BJ (cell line): ENCODE measurements around the gene DPP7. TPM values are rescaled to one million over a fixed set of nuclear protein-coding genes. Genes with fewer than 3 reads are reported as not detected.

ENCODE experiments used
- CTCF ChIA-PET: fragments of 350-600 bp; formaldehyde crosslinking; extraction: SDS; loops from one replicate; lab custom pipeline; 2021; ENCODE audit warnings: antibody characterized with exemption, inconsistent platforms; lab: Yijun Ruan, JAX
- POLR2A ChIA-PET: fragments of 300-600 bp; sonication (Branson Sonifier 250); formaldehyde crosslinking; extraction: SDS; loops from one replicate; lab custom pipeline; 2021; ENCODE audit warnings: antibody characterized with exemption; lab: Charles Lee
- DNase-seq: peaks from one replicate; pipeline ENCODE4 v3.0.0-alpha.2; 2011; ENCODE audit warnings: low read depth
- H3K27me3 ChIP-seq: 2 replicates; pipeline ENCODE4 v1.6.0; 2011; ENCODE audit warnings: low read length; ENCODE audit not compliant: control insufficient read depth, insufficient read depth
- H3K36me3 ChIP-seq: 2 replicates; pipeline ENCODE4 v1.5.1; 2011; ENCODE audit warnings: low read length; ENCODE audit not compliant: control insufficient read depth, insufficient read depth
- H3K4me3 ChIP-seq: 2 replicates; pipeline ENCODE4 v1.5.1; 2011; ENCODE audit warnings: low read depth, mild to moderate bottlenecking, control low read depth, low read length
- polyA plus RNA-seq: library from polyadenylated mRNA; depleted of rRNA; stranded (reverse); fragments of >200 nt; gene quantifications from 2 replicates; pipeline ENCODE4 v1.2.3, GENCODE V29; 2011
- TF ChIP-seq, protein P1 (sequence below): IDR thresholded peaks from 2 replicates; pipeline ENCODE4 v1.5.1; 2011; ENCODE audit warnings: low read depth, mild to moderate bottlenecking, control low read depth, inconsistent platforms, low read length, moderate library complexity; ENCODE audit not compliant: insufficient read depth

Gene DPP7
- polyA plus RNA-seq, 1 experiment: 94.4 TPM

DNA sequence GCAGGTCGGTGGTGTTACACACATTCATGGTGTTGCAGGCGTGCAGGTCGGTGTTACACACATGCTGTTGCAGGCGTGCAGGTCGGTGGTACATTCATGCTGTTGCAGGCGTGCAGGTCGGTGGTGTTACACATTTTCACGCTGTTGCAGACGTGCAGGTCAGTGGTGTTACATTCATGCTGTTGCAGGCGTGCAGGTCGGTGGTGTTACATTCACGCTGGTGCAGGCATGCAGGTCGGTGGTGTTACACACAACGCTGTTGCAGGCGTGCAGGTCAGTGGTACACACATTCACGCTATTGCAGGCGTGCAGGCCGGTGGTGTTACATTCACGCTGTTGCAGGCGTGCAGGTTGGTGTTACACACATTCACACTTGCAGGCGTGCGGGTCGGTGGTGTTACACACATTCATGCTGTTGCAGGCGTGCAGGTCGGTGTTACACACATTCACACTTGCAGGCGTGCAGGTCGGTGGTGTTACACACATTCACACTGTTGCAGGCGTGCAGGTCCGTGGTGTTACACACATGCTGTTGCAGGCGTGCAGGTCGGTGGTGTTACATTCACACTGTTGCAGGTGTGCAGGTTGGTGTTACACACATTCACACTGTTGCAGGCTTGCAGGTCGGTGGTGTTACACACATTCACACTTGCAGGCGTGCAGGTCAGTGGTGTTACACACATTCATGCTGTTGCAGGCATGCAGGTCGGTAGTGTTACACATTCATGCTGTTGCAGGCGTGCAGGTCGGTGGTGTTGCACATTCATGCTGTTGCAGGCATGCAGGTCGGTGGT is 11.1 kb downstream of the DPP7 start:
- ChIA-PET CTCF (no interaction called here), POLR2A (no interaction called here)
- DNase-seq: no peak
- Histone ChIP-seq H3K36me3 (peaks cover 56% of the 10 kb centered on the region), H3K27me3 (no peaks in the 10 kb centered on the region), H3K4me3 (no peak overlapping the region)
- TF ChIP-seq, protein P1, sequence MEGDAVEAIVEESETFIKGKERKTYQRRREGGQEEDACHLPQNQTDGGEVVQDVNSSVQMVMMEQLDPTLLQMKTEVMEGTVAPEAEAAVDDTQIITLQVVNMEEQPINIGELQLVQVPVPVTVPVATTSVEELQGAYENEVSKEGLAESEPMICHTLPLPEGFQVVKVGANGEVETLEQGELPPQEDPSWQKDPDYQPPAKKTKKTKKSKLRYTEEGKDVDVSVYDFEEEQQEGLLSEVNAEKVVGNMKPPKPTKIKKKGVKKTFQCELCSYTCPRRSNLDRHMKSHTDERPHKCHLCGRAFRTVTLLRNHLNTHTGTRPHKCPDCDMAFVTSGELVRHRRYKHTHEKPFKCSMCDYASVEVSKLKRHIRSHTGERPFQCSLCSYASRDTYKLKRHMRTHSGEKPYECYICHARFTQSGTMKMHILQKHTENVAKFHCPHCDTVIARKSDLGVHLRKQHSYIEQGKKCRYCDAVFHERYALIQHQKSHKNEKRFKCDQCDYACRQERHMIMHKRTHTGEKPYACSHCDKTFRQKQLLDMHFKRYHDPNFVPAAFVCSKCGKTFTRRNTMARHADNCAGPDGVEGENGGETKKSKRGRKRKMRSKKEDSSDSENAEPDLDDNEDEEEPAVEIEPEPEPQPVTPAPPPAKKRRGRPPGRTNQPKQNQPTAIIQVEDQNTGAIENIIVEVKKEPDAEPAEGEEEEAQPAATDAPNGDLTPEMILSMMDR: no peak

DNA sequence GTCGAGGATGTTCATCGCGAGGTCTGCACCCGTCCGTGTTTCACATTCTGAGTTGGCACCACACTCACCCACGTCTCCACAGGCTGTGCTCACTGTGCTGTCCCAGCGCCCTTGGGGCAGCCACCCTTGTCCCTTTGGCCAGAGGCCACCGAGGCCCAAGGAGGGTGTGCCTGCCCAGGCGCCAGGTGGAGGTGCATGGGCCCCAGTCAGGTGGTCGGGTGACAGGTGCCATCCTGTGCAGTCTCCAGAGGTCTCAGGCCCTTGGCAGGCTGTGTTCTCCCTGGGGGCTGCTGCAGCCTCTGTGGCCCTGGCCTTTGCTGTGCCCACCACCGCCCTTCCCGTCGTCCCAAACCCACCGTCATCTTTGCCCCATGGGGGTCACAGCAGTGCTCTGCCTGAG is 15.3 kb downstream of the DPP7 start:
- Histone ChIP-seq H3K36me3 (peaks cover 56% of the 10 kb centered on the region), H3K27me3 (no peaks in the 10 kb centered on the region), H3K4me3 (no peak overlapping the region)
- ChIA-PET POLR2A (no interaction called here), CTCF (no interaction called here)
- no peak for DNase-seq
- TF ChIP-seq, protein P1: no peak

DNA sequence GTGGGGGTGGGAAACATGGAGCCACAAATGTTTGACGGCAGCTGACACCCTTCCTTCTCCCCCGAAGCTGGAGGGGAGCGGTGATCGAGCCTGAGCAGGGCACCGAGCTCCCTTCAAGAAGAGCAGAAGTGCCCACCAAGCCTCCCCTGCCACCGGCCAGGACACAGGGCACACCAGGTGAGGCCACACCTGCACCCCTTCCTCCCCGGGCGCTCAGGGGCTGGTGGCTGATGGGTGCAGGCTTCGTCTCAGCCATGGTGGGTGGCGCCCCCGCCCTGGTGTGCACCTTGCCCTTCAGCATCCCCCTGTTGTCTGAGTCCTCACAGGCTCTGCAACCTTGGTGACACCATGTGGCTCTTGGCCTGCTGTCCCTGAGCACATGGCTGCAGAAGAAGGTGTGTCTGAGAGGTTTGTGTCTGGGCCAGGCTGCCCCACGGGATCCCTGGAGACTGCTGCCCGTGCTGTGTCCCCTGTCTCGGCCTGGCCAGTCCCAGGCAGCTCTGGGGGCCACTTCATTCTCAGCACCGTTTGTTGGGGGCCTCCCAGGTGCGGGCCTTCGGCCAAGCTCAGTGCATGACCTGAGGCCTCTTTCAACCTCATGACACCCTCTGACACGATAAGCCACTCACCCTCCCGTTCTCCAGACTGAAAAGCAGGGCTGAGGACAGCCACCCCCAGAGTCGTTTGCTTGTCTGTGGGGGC is 16.6 kb downstream of the DPP7 start:
- TF ChIP-seq, protein P1: no peak
- POLR2A ChIA-PET: no interaction called here
- Histone ChIP-seq H3K27me3 (no peaks in the 10 kb centered on the region), H3K4me3 (no peak overlapping the region), H3K36me3 (peaks cover 47% of the 10 kb centered on the region)
- CTCF ChIA-PET: interaction anchor here (1.3 kb wide), 1 partner anchor 34 kb away, joined by 3 read pairs; no protein-coding TSS in a partner anchor
- DNase-seq: no peak

DNA sequence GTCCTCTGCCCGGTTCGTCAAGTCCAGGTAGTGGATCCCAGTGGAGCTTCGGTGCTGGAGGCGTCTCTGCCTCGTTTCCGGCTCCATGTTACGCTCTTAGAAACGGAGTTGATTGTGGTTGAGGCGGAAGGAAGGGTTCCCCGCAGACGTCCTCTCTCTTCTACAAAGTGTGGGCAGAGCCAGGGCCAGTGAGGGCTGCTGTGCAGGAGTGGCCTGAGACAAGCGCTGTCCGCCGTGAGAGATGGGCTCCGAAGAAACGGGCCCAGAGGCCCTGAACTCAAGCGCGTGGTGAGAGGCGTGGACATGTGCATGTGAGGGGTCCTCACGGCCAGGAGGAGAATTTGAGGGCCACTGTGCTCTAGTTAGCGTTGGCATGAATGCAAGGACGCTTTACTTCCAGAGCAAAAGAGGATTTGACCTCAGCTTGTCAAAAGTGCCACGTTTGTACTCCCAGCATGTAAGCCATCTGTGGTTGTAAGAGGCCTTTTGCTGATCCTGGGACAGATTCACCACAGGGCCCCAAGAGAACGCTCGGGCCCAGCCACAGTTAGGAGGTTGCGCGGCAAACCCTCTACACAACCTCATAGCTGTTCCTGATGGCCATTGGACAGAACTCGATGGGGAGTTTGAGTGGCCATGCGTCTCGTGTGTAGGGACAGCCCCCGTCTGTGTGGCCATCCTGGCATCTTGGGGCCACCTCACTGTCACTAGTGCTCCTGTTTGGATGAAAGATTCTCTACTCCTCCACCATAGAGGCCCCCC is 17.6 kb downstream of the DPP7 start:
- DNase-seq: no peak
- H3K36me3 ChIP-seq: peaks cover 39% of the 10 kb centered on the region

More for the DNA sequence above, 17.6 kb downstream of the DPP7 start:
- TF ChIP-seq, protein P1: no peak
- ChIA-PET POLR2A (no interaction called here), CTCF (interaction anchor here (1.2 to 1.3 kb wide), 2 partner anchors 10 to 33 kb away, joined by 3 to 7 read pairs; partner anchors contain the start of gene MAN1B1)
- Histone ChIP-seq H3K4me3 (no peak overlapping the region), H3K27me3 (no peaks in the 10 kb centered on the region)
